Measurements from ENCODE around the gene ANKRD22.
A peak's percentile ranks its signal among the peaks of the same experiment; 100 is the strongest.
"Not testable (repeated sequence)": the region's sequence is repeated elsewhere in the genome, so short reads cannot be mapped to it uniquely, and the experiment has no call there.

The ANKRD22 gene

GRCh38 chr10:88851706-88852105, at the start of gene ANKRD22:
ANKRD22 (minus strand) TSS chr10:88851844; CDS start chr10:88851607, 237 bp downstream.
- DNase-seq (ENCODE audit: low read depth in 1 of 2, low spot score in 1 of 2), result no peak

- no peak for DNase-seq (ENCODE audit: low read depth in 1 of 2, low spot score in 1 of 2)
Observed at GRCh38 chr10:88899886-88900285, 48.2 kb upstream of the ANKRD22 start.

GRCh38 chr10:88898727-88899126, 47.1 kb upstream of the ANKRD22 start:
- no peak for DNase-seq (ENCODE audit: low read depth in 1 of 2, low spot score in 1 of 2)

GRCh38 chr10:88896994-88897853, 45.6 kb upstream of the ANKRD22 start:
- no peak for DNase-seq (ENCODE audit: low read depth in 1 of 2, low spot score in 1 of 2)

GRCh38 chr10:88896372-88896993, 44.8 kb upstream of the ANKRD22 start:
- DNase-seq (ENCODE audit: low read depth in 1 of 2, low spot score in 1 of 2), result no peak

- no peak for DNase-seq (ENCODE audit: low read depth in 1 of 2, low spot score in 1 of 2)
Observed at GRCh38 chr10:88895250-88895649, 43.6 kb upstream of the ANKRD22 start.

GRCh38 chr10:88893611-88894010, 42.0 kb upstream of the ANKRD22 start:
- no peak for DNase-seq (ENCODE audit: low read depth in 1 of 2, low spot score in 1 of 2)

- DNase-seq (ENCODE audit: low read depth in 1 of 2, low spot score in 1 of 2), result no peak
Observed at GRCh38 chr10:88892222-88892967, 40.8 kb upstream of the ANKRD22 start.

GRCh38 chr10:88890681-88891381, 39.2 kb upstream of the ANKRD22 start:
- no peak for DNase-seq (ENCODE audit: low read depth in 1 of 2, low spot score in 1 of 2)

GRCh38 chr10:88889559-88890337, 38.1 kb upstream of the ANKRD22 start:
- DNase-seq (ENCODE audit: low read depth in 1 of 2, low spot score in 1 of 2), result no peak

GRCh38 chr10:88888810-88889445, 37.3 kb upstream of the ANKRD22 start:
- DNase-seq (ENCODE audit: low read depth in 1 of 2, low spot score in 1 of 2), result no peak

- DNase-seq (ENCODE audit: low read depth in 1 of 2, low spot score in 1 of 2), result no peak
Observed at GRCh38 chr10:88886557-88886956, 34.9 kb upstream of the ANKRD22 start.

- no peak for DNase-seq (ENCODE audit: low read depth in 1 of 2, low spot score in 1 of 2)
Observed at GRCh38 chr10:88883448-88883809, 31.8 kb upstream of the ANKRD22 start.

GRCh38 chr10:88882646-88883447, 31.2 kb upstream of the ANKRD22 start:
- DNase-seq (ENCODE audit: low read depth in 1 of 2, low spot score in 1 of 2), result not testable (repeated sequence)

GRCh38 chr10:88881922-88882645, 30.4 kb upstream of the ANKRD22 start:
- no peak for DNase-seq (ENCODE audit: low read depth in 1 of 2, low spot score in 1 of 2)

GRCh38 chr10:88881320-88881719, 29.7 kb upstream of the ANKRD22 start:
- no peak for DNase-seq (ENCODE audit: low read depth in 1 of 2, low spot score in 1 of 2)

GRCh38 chr10:88880282-88881076, 28.8 kb upstream of the ANKRD22 start:
- peak; percentile 47 to 56 for DNase-seq (ENCODE audit: low read depth in 1 of 2, low spot score in 1 of 2)
